Mammary epithelial cell (primary cell): ENCODE data around the gene SSBP4.

Experiments used
- EZH2 ChIP-seq: IDR thresholded peaks from 2 replicates; pipeline ENCODE4 v1.6.1; 2012; ENCODE audit warnings: low read length, inconsistent platforms, borderline replicate concordance
- TF ChIP-seq, protein P1 (sequence below), 2 donors: IDR thresholded peaks in 1 of 2; conservative IDR thresholded peaks in 1 of 2; 2 replicates each; pipeline ENCODE4 v1.5.1; 2011 to 2012; ENCODE audit warnings: inconsistent platforms in 2 of 2, low read length in 2 of 2, mild to moderate bottlenecking in 2 of 2, control low read depth in 1 of 2, low read depth in 1 of 2; ENCODE audit not compliant: insufficient read depth in 1 of 2; ENCODE audit errors: extremely low read depth in 1 of 2

DNA sequence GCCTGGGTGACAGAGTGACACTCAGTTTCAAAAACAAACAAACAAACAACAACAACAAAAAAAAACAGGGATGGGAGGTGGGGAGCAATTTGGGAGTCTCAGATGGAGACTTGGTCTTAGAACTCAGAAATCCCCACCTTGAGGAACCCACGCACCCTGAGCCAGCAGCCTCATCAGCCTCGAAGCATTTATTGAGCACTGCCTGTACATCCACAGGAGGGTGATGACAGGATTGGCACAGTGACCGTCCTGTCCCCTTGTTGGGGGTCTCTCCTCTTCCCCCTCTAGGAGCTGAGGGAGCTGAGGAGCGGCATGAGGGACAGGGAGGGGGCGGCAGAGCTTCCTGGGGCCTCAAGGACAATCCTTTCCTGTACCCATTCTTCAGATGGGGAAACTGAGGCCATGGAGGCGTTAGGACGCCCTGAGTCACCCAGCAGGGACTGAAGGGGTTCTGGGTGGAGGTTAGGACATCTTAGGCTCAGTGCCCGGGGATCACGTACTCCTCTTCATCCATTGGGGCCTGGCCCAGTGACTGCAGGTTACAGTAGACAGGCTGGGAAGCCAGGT, 27.6 kb upstream of the SSBP4 start:
- no peak for TF ChIP-seq EZH2
- TF ChIP-seq, protein P1, sequence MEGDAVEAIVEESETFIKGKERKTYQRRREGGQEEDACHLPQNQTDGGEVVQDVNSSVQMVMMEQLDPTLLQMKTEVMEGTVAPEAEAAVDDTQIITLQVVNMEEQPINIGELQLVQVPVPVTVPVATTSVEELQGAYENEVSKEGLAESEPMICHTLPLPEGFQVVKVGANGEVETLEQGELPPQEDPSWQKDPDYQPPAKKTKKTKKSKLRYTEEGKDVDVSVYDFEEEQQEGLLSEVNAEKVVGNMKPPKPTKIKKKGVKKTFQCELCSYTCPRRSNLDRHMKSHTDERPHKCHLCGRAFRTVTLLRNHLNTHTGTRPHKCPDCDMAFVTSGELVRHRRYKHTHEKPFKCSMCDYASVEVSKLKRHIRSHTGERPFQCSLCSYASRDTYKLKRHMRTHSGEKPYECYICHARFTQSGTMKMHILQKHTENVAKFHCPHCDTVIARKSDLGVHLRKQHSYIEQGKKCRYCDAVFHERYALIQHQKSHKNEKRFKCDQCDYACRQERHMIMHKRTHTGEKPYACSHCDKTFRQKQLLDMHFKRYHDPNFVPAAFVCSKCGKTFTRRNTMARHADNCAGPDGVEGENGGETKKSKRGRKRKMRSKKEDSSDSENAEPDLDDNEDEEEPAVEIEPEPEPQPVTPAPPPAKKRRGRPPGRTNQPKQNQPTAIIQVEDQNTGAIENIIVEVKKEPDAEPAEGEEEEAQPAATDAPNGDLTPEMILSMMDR (conservative IDR thresholded peaks at IDR 0.05 in 1 of 2, IDR thresholded peaks at IDR 0.05 in 1 of 2; ENCODE audit: extremely low read depth in 1 of 2, insufficient read depth in 1 of 2, low read depth in 1 of 2, low read length in 2 of 2): no peak
